HG03196 (cell line): ENCODE measurements around the gene SSRP1.

ENCODE experiments used
- ATAC-seq: cut with Tn5 transposase; IDR thresholded peaks from one replicate; pipeline ENCODE4 v1.9.1; 2021; ENCODE audit not compliant: unreplicated experiment

SSRP1 gene

DNA sequence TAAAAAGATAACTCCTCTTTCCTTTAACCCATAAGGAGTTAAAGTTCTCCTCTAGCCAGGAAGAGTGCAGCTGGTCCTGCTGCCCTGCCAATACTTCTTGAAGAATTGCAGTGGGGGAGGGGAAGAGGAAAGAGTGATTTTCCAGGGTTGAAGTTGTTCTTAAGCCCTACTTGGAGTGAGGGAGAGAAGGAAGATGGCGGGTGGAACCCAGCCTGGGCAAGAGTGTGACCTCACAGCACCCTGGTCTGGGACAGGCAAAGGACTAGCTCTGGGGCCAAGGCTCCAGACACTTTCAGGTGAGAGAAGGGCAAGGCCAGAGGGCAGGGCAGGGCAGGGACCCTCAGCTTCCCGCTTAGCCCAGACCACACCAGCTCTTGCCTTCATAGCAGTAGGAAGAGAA, 17.5 kb downstream of the SSRP1 start:
- no peak for ATAC-seq

DNA sequence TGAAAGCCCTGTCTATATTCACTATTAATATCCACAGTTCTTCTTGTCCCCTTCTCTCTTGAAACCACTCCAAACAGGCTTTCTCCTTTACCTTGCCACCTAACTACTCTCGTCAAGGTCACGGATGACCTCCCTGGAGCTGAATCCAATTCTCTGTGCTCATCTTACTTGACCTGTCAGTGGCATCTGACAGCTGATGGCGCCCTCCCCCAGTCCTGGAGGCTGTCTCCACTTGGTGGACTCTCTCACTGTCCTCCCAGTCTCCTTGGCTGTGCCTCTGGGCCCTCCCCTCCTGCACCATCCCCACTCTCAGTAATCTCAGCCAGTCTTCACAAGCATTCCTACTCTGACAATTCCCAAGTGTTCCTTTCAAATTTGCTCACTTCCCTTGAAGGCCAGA, 19.7 kb downstream of the SSRP1 start:
- no peak for ATAC-seq

DNA sequence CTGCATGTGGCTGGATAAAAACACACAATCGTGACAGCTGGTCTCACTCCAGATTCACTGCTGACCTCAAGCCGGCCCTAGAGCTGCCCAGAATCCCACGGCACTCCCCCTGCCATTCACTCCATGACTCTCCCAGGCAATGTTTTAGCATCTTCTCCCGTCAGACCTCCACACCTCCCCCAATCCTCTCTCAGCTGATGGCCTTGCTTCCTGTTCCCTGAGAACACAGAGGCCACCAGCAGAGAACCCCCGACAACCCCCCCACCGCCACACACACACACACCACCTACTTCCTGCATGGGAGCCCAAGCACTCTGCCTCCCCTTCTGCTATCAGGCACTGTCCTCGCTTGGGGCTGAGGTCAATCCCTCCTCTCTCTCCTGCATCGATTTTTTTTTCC, 20.2 kb downstream of the SSRP1 start:
- no peak for ATAC-seq

DNA sequence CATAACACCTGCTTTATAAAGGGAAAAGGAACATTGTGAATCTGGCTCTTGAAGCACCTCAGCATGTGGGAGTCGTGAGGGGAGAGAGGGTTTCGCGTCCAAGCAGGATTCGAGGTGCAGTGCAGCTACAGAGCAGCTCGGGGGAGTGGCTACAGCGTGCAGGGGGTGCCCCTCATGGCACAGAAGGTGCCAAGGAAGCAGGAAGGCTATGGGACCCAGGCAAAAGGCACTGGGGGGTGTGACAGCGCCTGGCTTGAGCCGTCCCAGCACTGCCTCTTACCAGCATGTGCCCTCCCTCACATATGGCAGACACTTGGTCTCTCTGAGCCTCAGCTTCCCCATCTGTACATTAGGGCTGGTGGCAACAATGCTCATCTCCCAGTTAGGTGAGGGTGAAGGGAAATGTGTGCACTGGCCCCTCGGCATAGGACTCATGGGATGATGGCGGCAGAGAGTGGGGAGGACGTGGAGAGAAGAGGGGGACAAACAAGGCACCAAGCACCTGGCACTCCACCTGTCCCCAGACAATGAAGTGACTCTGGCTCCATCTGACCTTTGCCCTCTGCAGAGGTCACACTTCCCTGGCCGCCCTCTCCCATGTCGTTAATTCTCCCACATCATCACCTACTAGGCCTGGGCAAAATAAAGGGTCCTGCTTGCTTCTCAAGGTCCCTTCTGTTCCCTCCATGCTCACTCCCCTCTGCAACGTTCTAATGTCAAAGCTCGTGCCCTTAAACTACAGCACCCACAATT, 21.3 kb downstream of the SSRP1 start:
- no peak for ATAC-seq

DNA sequence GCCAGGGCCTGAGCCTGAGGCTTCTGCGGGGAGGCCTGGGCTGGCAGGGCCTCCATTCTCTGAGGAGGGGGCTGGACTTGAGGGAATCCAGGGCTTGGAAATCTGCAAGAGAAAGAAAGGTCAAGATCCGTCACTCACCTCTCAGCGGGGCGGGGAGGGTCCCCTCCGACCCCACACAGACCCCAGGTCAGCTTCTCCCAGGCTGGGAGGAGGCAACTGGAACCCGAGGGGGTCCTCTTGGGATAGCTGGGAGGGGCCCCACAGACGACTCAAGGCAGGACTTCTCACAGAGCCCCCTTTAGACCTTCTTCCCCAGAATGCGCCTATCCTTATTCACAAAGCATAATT, 21.9 kb downstream of the SSRP1 start:
- ATAC-seq: no peak

DNA sequence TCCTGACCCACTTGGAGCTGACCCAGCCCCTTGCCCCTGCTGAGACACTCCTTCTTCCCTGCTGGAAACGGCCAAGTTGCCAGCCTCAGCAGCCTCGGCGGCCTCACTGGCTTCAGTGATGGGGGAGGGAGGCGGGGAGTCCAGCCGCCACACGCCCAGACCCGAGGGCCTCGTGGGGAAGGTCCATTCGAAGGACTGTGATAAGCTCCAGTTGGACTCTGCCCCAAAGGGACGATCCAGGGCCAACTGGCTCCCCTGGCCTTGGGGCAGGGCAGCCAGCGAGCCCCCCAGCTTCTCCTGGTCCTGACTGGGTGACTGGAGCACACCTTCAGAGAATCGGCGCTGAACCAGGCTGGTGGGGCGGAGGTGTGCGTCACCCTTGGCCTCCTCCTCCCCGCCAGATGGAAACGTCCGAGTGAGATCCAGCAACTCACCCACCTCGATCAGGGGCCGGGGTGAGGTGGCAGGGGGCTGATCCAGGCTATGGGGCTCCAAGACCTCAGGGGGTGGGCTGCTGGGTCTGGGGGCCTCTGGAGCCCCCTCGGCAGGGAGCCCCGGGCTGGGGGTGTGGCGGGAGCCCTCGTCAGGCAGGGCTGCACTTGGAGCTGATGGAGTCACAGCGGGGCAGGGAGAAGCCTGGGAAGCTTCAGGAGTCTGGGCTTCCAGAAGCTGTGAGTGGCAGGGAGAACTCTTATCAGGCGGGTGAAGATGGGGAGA, 22.5 kb downstream of the SSRP1 start:
- no peak for ATAC-seq

DNA sequence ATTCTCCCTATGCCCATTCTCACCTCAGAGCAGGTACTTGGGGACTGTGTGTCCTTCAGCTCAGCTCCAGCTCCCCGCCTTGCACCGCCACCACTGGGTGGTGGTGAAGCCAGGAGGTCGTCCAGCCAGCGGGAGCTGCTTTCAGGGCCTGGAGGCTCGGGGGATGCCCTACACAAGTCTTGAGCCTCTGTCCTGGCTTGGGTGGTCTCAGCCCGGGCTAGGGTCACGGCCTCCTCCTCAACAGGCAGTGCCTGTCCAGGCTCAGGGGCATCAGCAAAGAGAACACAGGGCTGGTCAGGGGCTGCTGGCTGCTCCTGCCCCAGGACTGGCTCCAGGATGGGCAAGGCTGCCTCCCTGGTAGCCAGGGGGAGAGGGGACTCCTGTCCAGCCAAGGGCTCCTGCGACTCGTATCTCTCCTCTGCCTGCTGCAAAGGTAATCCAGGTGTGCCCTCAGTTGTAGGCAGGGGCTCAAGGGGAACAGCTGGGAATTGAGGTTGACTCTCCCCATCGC, 23.1 kb downstream of the SSRP1 start:
- ATAC-seq: no peak

DNA sequence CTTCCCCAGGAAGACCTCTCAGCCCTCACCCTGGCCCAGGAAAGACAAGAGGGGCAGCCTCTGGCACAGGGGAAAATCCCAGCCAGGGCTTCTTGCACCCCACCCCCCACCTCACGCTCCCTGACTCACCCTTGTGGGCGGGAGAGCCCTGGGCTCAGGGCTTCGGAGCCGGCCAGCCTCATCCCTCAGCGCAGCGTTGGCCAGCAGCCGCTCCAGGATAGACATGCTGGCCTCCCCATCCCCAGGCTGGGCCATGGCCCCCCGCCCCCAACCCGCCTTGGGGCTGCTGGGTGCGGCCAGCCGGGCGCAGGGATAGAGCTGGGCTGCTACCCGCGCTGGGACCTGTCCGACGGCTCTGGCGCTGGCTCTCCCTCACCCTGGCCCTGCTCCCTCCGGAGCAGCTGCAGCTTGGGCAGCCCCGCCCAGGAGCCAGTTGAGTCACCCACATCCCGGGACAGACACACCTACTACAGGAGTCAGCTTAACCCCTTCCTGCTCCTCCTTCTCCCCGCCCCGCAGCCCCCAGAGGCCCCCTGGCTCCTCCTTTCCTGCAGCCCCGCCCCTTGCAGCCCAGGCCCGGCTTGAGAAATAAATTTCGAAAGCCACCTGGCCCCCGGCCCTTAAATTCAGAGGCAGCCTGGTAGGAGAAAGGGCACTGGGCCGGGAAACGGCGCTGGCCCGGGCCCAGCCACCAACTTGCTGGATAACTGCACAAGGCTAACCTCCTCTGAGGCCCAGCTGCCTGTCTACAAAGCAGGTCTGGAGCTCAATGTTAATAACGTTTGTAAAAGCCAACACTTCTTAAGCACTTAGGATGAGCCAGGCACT, 24.4 kb downstream of the SSRP1 start:
- peak; percentile 96 for ATAC-seq

DNA sequence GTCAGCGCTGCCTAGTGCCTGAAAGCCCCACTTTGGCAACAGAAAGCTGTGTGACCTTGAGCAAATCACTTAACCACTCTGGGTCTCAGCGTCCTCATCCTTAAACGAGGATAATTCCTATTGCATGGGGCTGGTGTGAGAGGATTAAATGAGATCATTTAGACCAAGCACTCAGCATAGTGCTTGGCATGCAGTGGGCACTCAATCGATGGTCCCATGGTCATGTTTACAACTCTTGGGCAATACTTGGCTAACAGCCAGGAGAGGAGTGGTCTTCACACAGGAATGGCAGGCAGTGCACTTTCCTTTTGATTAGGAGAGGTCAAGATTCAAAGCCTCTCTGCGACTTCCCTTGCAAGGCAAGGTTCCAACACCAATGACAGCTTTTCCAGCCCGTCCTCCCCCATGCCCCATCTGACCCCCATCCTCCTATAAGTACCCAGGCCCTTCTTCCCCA, 25.0 kb downstream of the SSRP1 start:
- no peak for ATAC-seq

DNA sequence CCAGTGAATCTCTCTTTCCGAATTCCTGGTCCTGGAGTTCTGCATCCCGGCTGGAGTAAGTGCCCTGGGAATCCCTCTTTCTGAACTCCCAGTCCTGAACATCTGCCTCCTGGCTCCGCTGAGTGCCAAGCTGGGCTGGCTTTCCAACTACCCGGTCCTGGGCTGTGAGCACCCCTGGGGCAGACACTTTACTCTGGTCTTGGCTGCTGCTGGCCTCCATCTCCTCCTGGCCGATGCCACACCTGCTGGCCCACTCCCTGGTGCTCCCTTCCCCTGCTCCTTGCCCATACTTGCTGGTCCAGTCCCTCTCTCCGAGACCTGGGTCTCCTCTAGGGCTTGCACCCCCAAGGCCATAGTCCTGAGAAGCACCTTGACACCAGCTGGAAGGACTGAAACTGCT, 25.6 kb downstream of the SSRP1 start:
- no peak for ATAC-seq

DNA sequence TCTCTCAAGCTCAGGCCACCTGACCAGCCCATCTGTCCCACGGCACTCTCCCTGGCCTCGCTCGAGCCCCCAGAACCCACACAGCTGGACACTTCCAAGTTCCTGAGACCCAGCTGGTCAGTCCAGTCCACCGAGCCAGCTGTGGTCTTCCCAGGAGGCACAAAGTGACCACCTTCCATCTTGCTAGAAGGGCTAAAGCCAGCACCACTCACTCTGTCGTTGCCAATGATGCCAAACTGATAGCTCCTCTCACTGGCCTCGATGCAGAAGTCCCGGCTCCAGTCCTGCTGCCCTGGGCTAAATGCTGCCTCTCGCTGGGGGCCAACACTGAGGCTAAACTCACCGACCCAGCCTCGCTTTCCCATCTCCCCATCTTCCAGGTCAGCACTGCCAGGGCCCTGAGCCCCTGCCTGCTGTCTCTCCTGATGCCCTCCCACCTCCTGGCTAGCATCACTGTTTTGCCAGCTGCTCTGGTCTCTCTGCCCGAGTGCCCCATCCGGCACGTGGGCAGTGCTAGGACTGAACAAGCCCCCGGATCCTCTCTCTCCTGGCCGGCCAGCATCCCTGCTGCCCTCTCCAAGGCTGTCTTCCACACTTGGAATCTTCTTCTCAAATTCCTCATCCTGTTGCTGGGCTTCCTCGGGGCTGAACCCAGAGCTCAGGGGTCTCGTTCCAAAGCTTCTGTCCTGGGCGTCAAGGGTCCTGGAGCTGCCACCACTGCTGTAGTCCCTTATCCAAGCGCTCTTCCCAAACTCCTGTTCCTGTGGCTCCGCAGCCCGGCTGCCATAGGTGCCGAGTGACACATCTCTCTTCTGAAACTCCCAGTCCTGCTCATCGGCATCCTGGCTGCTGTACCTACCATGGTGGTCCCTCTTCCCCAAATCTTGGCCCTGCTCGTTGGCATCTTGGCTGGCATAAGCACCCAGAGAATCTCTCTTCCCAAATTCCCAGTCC, 26.3 kb downstream of the SSRP1 start:
- ATAC-seq: no peak

DNA sequence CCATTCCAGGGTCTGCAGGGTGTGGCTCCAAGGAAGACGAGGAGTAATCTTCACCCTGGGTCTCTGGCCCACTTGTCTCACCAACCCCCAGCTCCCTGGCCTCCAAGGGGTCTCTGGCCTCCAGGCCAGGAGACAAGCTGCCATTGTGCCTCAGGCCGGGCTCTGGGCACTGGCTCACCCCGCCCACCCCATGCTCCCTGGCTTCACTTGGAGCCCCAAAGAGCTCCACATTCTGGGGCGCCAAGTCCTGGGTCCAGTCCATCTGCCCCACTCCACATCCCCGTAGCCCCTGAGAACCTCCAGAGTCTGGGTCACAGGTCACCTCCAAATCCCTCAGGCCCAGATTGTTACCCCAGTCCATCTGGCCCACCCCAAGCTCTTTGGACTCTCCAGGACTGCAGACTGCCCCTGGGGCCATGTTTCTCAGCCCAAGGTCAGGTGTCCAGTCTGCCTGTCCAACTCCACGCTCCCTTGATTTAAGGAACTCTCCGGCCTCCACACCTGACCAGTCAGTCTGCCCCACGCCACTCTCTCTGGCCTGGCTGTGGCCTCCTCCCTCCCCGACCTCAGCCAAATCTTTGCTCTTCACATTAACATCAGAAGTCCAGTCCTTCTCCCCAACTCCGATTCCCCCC, 27.1 kb downstream of the SSRP1 start:
- ATAC-seq: no peak

DNA sequence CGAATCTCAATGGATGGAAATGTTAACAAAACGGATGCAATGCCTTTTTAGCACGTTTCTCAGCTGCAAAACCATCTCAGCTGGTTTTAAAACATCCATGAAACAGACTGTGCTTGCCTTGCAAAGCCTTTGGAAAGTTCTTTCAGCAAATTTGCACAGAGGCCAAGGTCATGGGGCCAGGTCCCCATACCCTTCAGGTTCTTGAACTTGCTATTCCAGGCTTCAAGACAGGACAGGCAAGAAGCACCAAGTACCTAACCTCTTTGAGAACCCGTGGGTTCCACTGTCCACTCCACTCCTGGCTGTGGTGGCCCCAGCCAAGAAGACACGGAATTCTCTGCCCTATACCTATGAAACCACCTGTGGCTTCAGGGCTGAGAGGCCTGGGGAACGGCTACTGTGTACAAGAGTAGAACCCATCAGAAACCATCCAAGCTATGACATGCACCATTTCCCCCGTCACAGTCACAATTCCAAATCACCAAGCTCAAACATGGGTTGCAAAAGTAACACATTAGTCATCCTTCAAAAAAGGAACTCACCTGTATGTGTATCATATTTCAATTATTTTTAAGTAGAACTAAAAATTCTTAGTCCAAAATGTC, 27.9 kb downstream of the SSRP1 start:
- ATAC-seq: no peak

DNA sequence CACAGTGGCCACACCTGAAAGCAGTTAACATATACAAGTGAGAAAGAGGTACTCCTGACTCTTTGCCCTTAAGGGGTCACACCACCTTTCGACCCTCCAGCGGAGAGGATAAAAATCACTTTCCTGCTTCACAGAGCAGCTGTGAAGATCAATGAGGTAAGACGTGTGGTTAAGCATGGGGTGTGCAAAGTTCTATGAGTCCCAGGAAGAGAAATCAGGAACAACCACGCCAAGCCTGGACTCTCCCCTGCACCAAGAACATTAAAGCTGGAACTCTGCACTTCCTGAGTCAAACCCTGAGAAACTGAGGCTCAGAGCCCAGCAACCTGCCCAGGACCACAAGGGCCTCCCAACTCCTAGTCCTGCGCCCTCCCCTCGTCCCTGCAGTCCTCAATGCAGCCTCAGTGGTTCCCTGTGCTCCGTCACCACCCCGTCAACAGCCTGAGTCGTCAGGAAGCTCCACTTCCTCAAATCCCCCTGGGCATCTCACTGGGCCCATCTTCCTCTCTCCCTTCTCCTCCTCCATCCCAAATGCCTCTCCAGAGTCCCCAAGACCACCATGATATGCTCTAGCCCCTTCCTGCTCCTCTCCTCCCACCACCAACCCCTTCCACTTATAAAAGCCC, 28.6 kb downstream of the SSRP1 start:
- ATAC-seq: no peak

DNA sequence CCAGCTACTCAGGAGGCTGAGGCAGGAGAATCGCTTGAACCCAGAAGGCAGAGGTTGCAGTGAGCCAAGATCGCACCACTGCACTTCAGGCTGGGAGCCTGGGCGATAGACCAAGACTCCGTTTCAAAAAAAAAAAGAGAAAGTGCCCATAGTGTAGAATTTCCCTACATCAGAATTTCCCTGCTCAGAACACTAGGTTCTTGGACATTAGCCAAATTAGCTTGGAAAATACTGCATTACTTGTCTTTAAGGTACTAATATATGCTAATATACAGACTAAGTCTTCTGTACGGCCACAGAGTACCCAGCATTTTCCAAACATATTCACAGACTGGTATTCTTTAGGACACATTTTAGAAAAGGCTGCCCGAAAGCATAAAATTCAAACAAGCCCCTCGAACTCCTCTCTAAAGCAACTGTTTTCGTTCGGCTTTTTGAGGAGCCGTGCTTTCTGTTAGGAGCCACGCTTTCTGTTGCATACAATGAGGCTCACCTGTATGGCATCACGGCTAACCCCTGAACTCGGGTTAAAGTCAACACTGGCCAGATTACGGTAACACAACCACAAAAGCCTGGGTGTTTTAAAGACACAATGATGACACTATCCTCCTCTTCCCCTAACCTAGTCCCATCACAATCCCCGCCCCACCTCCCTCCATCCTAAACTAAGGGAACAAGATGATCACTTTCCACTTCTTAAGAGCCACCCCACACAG, 29.4 kb downstream of the SSRP1 start:
- no peak for ATAC-seq

DNA sequence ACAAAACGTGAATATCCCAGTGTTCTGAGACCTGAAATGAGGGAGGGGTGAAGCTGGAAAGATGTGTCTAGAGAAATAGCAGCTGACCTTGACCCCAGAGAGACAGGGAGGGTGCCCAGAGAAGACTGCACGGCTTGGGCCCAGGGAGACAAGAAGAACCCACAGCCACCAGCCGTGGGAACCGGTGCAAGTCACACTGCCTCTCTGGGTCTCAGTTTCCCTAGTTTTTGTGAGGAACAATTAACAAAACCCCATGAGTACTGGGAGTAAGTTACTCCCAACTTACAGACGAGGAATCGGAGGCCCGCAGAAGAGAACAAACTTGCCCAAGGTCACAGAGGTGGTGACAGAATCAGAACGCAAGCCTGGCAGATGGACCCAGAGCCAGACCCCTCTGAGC, 30.2 kb downstream of the SSRP1 start:
- no peak for ATAC-seq

DNA sequence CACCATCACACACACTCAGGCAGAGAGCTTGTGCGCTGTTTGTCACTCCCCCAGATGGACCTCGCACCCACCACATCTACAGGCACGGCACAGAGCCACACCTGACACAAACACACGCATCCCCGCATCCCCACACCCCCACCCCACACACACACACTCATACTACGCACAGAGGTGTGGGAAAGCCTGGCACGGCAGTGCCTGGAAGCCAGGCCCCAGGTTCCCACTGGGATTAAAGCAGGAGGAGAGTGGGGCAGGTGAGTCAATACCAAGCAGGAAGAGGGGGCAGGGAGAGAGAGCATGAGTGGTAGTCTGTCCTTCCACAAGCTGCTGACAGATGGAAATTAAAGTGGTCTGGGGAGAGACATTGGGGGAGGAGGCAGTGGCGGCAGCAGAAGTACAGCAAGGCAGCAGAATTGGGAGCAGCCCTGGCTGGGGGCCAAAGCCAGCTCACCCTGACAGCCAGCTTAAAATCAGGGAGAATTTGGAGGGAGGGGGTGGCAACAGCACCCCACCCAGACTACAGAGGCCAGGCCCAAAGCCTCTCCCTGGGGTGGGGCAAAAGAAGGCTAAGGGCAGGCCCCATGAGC, 31.6 kb downstream of the SSRP1 start:
- no peak for ATAC-seq
